ENCODE measurements around the gene MTCL1.

- TF ChIP-seq EZH2 (IDR thresholded peaks at IDR 0.05; ENCODE audit: borderline replicate concordance, low read length) (no peak), CTCF (IDR thresholded peaks at IDR 0.05; ENCODE audit: low read length) (no peak)
These were observed 122.9 kb downstream of the MTCL1 start for GRCh38 chr18:8828300-8828699.
